Lower leg skin (tissue), 4 donors: ENCODE results near the gene EHD4. TPM values are rescaled to one million over a fixed set of nuclear protein-coding genes. Genes with fewer than 3 reads are reported as not detected.

ENCODE experiments used
- DNase-seq, 2 donors: peaks; one replicate each; pipeline ENCODE4 v3.0.0-alpha.2; 2019; ENCODE audit warnings: low spot score in 2 of 2
- H3K4me3 ChIP-seq: fragments of 200-600 bp; sonication (generic); 2 replicates; pipeline ENCODE4 v1.5.1; 2017; ENCODE audit warnings: mild to moderate bottlenecking, low read depth; ENCODE audit not compliant: poor library complexity, severe bottlenecking
- CTCF ChIP-seq, 3 donors: fragments of 450-650 bp; IDR thresholded peaks; one replicate each; pipeline ENCODE4 v1.5.1; 2016; ENCODE audit warnings: antibody characterized with exemption in 3 of 3, mild to moderate bottlenecking in 3 of 3, moderate library complexity in 2 of 3
- POLR2A ChIP-seq, 2 donors: fragments of 450-650 bp; IDR thresholded peaks; one replicate each; pipeline ENCODE4 v1.6.1; 2016 to 2017; ENCODE audit warnings: antibody characterized with exemption in 2 of 2, mild to moderate bottlenecking in 1 of 2, moderate library complexity in 1 of 2
- WGBS, 2 donors: methylation state at CpG; one replicate each; pipeline ENCODE4 v1.1.5; 2018; 5-methylcytosine and 5-hydroxymethylcytosine counted together
- intact Hi-C: fragments of 100-400 bp; cut with DNase I; formaldehyde crosslinking; loops from one replicate; pipeline ENCODE4 v1.15.0; 2023; ENCODE audit warnings: low total_unique reads
- total RNA-seq, 4 donors: library from RNA; depleted of rRNA; stranded (reverse); fragments of >200 nt; gene quantifications; one replicate each; pipeline ENCODE4 v1.1.0, GENCODE V29; 2016

The EHD4 gene
- total RNA-seq, 4 donors from 2014 or later: 19.6 to 27.3 (median 23.3) TPM

DNA sequence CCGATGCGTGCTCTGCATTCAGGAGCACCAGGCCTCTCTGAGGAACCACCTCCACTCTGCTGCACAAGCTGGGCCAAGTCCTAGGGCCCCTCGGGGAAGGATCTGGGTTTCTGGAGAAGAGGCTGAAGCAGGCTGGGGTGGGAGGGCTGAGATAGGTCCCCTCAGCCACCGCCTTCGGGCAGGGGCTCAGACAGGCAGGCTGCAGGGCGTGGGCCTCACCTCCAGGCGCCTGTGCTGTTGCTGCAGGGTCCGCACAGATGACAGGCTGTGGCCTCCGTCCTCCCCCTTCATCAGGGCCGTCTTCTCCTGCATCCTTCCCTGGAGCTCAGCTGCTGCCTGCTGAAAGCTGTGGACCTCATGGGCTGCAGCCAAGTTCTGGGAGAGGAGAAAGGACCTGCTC is 118.5 kb downstream of the EHD4 start:
- TF ChIP-seq CTCF (IDR thresholded peaks at IDR 0.05) (no peak), POLR2A (IDR thresholded peaks at IDR 0.05) (no peak)
- no peak overlapping the region for H3K4me3 ChIP-seq
- WGBS, 2 donors: 75 to 85% methylated on average over 9 to 10 of the region's 10 CpGs
- no peak for DNase-seq
- intact Hi-C loops: no loop called here

GRCh38 chr15:41852736-41853590 is 119.4 kb downstream of the EHD4 start:
- WGBS, 2 donors: 68 to 82% methylated on average over 10 to 11 of the region's 17 CpGs
- TF ChIP-seq POLR2A (IDR thresholded peaks at IDR 0.05): no peak
- no peak for TF ChIP-seq CTCF (IDR thresholded peaks at IDR 0.05)
- intact Hi-C loops: no loop called here
- no peak for DNase-seq
- no peak overlapping the region for H3K4me3 ChIP-seq

DNA sequence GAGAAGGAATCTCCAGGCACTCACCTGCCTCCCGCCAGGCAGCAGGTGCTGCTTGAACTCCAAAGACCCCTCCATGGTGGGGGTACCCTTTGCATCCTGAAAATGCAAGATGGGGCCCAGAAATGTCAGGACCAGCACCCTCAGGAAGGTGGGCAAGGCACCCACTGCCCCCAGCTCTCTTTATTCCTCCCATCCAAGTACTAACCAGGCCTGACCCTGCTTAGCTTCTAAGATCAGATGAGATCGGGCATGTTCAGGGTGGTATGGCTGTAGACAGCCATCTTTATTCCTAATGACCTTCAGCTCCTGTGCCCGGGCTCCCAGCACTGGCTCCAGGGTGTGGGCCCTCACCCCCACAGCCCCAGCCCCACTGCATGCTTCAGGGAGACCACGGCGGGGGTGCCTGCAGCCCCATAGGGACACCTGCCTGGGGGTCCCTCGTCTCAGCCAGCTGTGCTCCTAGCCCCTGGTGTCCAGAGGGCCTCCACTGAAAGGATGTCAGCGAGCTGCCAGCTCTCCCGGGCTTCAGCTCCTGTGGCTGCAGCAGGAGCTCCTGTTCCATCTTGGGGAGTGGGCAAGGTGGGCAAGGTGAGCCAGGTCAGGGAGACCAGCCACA is 120.5 kb downstream of the EHD4 start:
- H3K4me3 ChIP-seq: no peak overlapping the region
- TF ChIP-seq CTCF (IDR thresholded peaks at IDR 0.05) (no peak), POLR2A (IDR thresholded peaks at IDR 0.05) (no peak)
- 82 to 84% methylated on average over 4 to 8 of the region's 8 CpGs for WGBS, 2 donors
- DNase-seq: no peak
- intact Hi-C loops: no loop called here

- WGBS, 2 donors: 42 to 51% methylated on average over 11 of the region's 11 CpGs
- H3K4me3 ChIP-seq: no peak overlapping the region
- no peak for TF ChIP-seq CTCF (IDR thresholded peaks at IDR 0.05)
- no peak for TF ChIP-seq POLR2A (IDR thresholded peaks at IDR 0.05)
- DNase-seq: no peak
- intact Hi-C loops: no loop called here
These were observed 121.2 kb downstream of the EHD4 start for GRCh38 chr15:41851167-41851523.

DNA sequence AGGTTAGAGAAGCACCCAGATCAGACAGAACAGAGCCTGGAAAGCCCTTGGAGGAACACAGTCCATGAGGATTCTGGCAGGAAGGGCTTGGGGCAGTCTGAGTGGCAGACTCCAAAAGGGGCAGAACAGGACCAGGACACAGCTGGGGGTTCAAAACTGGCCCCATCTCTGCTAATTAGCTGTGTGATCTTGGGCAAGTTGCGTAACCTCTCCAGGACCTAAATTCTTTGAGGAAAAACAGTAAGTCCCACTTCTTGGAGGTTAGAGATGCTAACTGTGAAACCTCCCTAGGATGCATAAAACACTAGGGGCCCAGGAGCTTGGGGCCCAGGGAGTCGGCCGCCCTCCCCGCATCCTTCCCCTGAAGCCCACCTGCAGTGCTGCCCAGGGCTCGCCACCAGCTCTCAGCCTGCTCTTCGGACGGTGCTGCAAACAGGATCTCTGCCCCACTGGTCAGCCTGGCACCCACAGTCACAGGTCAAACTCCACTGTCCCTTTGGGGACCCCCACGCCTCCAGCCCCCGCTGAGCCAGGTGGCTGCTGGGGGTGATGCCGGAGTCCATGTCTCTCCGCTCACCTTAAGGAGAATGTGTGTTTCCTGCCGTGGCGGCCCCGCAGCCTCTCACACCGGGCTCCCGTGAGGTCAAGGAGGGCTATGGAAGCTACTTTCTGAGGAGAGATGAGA is 121.7 kb downstream of the EHD4 start:
- intact Hi-C loops: no loop called here
- WGBS, 2 donors: 79 to 80% methylated on average over 16 of the region's 16 CpGs
- TF ChIP-seq CTCF (IDR thresholded peaks at IDR 0.05): no peak
- no peak for TF ChIP-seq POLR2A (IDR thresholded peaks at IDR 0.05)
- no peak overlapping the region for H3K4me3 ChIP-seq
- DNase-seq: no peak
